Astrocyte (in vitro differentiated cells and primary cell): ENCODE results near the gene UVRAG. TPM values are rescaled to one million over a fixed set of nuclear protein-coding genes. Genes with fewer than 3 reads are reported as not detected.
"Not testable (repeated sequence)": the region's sequence is repeated elsewhere in the genome, so short reads cannot be mapped to it uniquely, and the experiment has no call there.

Source experiments
- DNase-seq: peaks from one replicate; pipeline ENCODE4 v3.0.0-alpha.2; 2010; ENCODE audit warnings: low read depth
- FAIRE-seq: peaks from 2 replicates; lab custom pipeline; 2011; peaks lifted over from hg19 to GRCh38; lab: Jason Lieb, UNC
- H2AFZ ChIP-seq: 2 replicates; pipeline ENCODE4 v1.6.0; 2012; ENCODE audit warnings: low read depth, low read length, inconsistent platforms
- H3K27ac ChIP-seq: 2 replicates; pipeline ENCODE4 v1.5.1; 2011; ENCODE audit warnings: low read depth, low read length, inconsistent platforms
- H3K27me3 ChIP-seq: 2 replicates; pipeline ENCODE4 v1.6.0; 2011; ENCODE audit warnings: low read length, inconsistent platforms; ENCODE audit not compliant: insufficient read depth
- H3K36me3 ChIP-seq: 2 replicates; pipeline ENCODE4 v1.5.1; 2011; ENCODE audit warnings: low read length, inconsistent platforms; ENCODE audit not compliant: insufficient read depth
- H3K4me1 ChIP-seq: 2 replicates; pipeline ENCODE4 v1.5.1; 2011; ENCODE audit warnings: low read length, inconsistent platforms; ENCODE audit not compliant: insufficient read depth
- H3K4me2 ChIP-seq: 2 replicates; pipeline ENCODE4 v1.6.0; 2012; ENCODE audit warnings: low read length, inconsistent platforms
- H3K4me3 ChIP-seq: 2 replicates; pipeline ENCODE4 v1.5.1; 2011; ENCODE audit warnings: low read depth, mild to moderate bottlenecking, low read length, inconsistent platforms; ENCODE audit not compliant: insufficient read depth
- H3K79me2 ChIP-seq: 2 replicates; pipeline ENCODE4 v1.6.0; 2012; ENCODE audit warnings: mild to moderate bottlenecking, low read length, inconsistent platforms; ENCODE audit not compliant: insufficient read depth
- H3K9ac ChIP-seq: 2 replicates; pipeline ENCODE4 v1.6.0; 2012; ENCODE audit warnings: mild to moderate bottlenecking, low read length, inconsistent platforms
- H3K9me3 ChIP-seq: 2 replicates; pipeline ENCODE4 v1.5.1; 2012; ENCODE audit warnings: low read depth, mild to moderate bottlenecking, low read length, inconsistent platforms; ENCODE audit not compliant: insufficient read depth
- H4K20me1 ChIP-seq: 2 replicates; pipeline ENCODE4 v1.6.0; 2012; ENCODE audit warnings: low read length, inconsistent platforms; ENCODE audit not compliant: insufficient read depth
- H3K27ac Mint-ChIP-seq: one replicate; pipeline ENCODE4 v1.8.0; 2021; ENCODE audit warnings: mild to moderate bottlenecking, mixed read lengths; ENCODE audit not compliant: unreplicated experiment
- H3K27me3 Mint-ChIP-seq: one replicate; pipeline ENCODE4 v1.8.0; 2021; ENCODE audit warnings: low read depth, mixed read lengths; ENCODE audit not compliant: unreplicated experiment
- H3K36me3 Mint-ChIP-seq: one replicate; pipeline ENCODE4 v1.8.0; 2021; ENCODE audit warnings: low read depth, mixed read lengths; ENCODE audit not compliant: unreplicated experiment
- H3K4me1 Mint-ChIP-seq: one replicate; pipeline ENCODE4 v1.8.0; 2021; ENCODE audit warnings: low read depth, mixed read lengths; ENCODE audit not compliant: unreplicated experiment
- H3K4me3 Mint-ChIP-seq: one replicate; pipeline ENCODE4 v1.8.0; 2021; ENCODE audit warnings: mild to moderate bottlenecking, moderate library complexity, mixed read lengths; ENCODE audit not compliant: unreplicated experiment
- H3K9me3 Mint-ChIP-seq: one replicate; pipeline ENCODE4 v1.8.0; 2021; ENCODE audit warnings: mild to moderate bottlenecking, mixed read lengths; ENCODE audit not compliant: unreplicated experiment
- CTCF ChIP-seq: IDR thresholded peaks from 2 replicates; pipeline ENCODE4 v1.5.1; 2011; ENCODE audit warnings: low read depth, mild to moderate bottlenecking, inconsistent platforms, low read length, moderate library complexity; ENCODE audit not compliant: insufficient read depth
- EZH2 ChIP-seq: IDR thresholded peaks from 2 replicates; pipeline ENCODE4 v1.6.1; 2012; ENCODE audit warnings: mild to moderate bottlenecking, low read length, inconsistent platforms; ENCODE audit not compliant: insufficient read depth
- total RNA-seq: library from RNA; stranded (reverse); gene quantifications from 2 replicates; pipeline ENCODE4 v1.2.1, GENCODE V29; 2021

UVRAG gene
- total RNA-seq, 1 donor from 2014 or later, result 15.3 TPM

GRCh38 chr11:75929706-75930105 is 114.7 kb downstream of the UVRAG start:
- H3K9me3 Mint-ChIP-seq, result no peaks in the 10 kb centered on the region
- no peak overlapping the region for H3K4me3 Mint-ChIP-seq
- DNase-seq, result no peak
- peaks cover 8% of the 10 kb centered on the region for H3K36me3 Mint-ChIP-seq
- no peaks in the 10 kb centered on the region for H3K79me2 ChIP-seq
- no peak for FAIRE-seq
- H3K27ac Mint-ChIP-seq, result no peak overlapping the region
- H3K36me3 ChIP-seq, result no peaks in the 10 kb centered on the region
- no peaks in the 10 kb centered on the region for H3K27me3 ChIP-seq
- H3K27me3 Mint-ChIP-seq, result no peaks in the 10 kb centered on the region
- no peaks in the 10 kb centered on the region for H3K9me3 ChIP-seq
- H3K4me1 ChIP-seq, result peaks cover 7% of the 10 kb centered on the region
- H4K20me1 ChIP-seq, result no peaks in the 10 kb centered on the region
- peaks cover 27% of the 10 kb centered on the region for H3K4me1 Mint-ChIP-seq
- no peak overlapping the region for H3K27ac ChIP-seq
- TF ChIP-seq CTCF, result no peak
- TF ChIP-seq EZH2, result no peak
- H3K4me3 ChIP-seq, result no peak overlapping the region
- no peak overlapping the region for H2AFZ ChIP-seq
- H3K4me2 ChIP-seq, result no peak overlapping the region
- H3K9ac ChIP-seq, result no peak overlapping the region

- Histone ChIP-seq H3K9ac (no peak overlapping the region), H3K4me1 (no peaks in the 10 kb centered on the region), H3K79me2 (no peaks in the 10 kb centered on the region), H3K27me3 (no peaks in the 10 kb centered on the region), H4K20me1 (no peaks in the 10 kb centered on the region), H3K36me3 (no peaks in the 10 kb centered on the region), H3K9me3 (no peaks in the 10 kb centered on the region), H3K4me2 (no peak overlapping the region), H2AFZ (no peak overlapping the region), H3K4me3 (no peak overlapping the region), H3K27ac (no peak overlapping the region)
- DNase-seq, result no peak
- H3K27ac Mint-ChIP-seq, result peak overlapping the region; percentile 72
- H3K36me3 Mint-ChIP-seq, result peaks cover 8% of the 10 kb centered on the region
- no peak for FAIRE-seq
- H3K27me3 Mint-ChIP-seq, result no peaks in the 10 kb centered on the region
- no peaks in the 10 kb centered on the region for H3K9me3 Mint-ChIP-seq
- H3K4me1 Mint-ChIP-seq, result peaks cover 20% of the 10 kb centered on the region
- no peak overlapping the region for H3K4me3 Mint-ChIP-seq
- TF ChIP-seq EZH2 (no peak), CTCF (no peak)
Measured at GRCh38 chr11:75930534-75930933, 115.5 kb downstream of the UVRAG start.

GRCh38 chr11:75931124-75931523 is 116.1 kb downstream of the UVRAG start:
- TF ChIP-seq CTCF (no peak), EZH2 (no peak)
- Histone ChIP-seq H3K27ac (no peak overlapping the region), H3K36me3 (no peaks in the 10 kb centered on the region), H3K79me2 (no peaks in the 10 kb centered on the region), H4K20me1 (no peaks in the 10 kb centered on the region), H3K4me3 (no peak overlapping the region), H3K4me2 (no peak overlapping the region), H3K27me3 (no peaks in the 10 kb centered on the region), H3K9ac (no peak overlapping the region), H2AFZ (no peak overlapping the region), H3K4me1 (no peaks in the 10 kb centered on the region), H3K9me3 (no peaks in the 10 kb centered on the region)
- DNase-seq (peak; percentile 43), FAIRE-seq (no peak)
- H3K4me1 Mint-ChIP-seq, result peaks cover 17% of the 10 kb centered on the region
- H3K9me3 Mint-ChIP-seq, result no peaks in the 10 kb centered on the region
- no peaks in the 10 kb centered on the region for H3K27me3 Mint-ChIP-seq
- H3K4me3 Mint-ChIP-seq, result no peak overlapping the region
- peaks cover 8% of the 10 kb centered on the region for H3K36me3 Mint-ChIP-seq
- H3K27ac Mint-ChIP-seq, result peak overlapping the region; percentile 72

- not testable (repeated sequence) for H3K27me3 ChIP-seq, H3K36me3 ChIP-seq, H3K9ac ChIP-seq, FAIRE-seq, H3K4me1 ChIP-seq, H3K4me3 Mint-ChIP-seq, H2AFZ ChIP-seq, H3K79me2 ChIP-seq, H3K27ac ChIP-seq, H4K20me1 ChIP-seq, H3K9me3 Mint-ChIP-seq, H3K27ac Mint-ChIP-seq, DNase-seq, H3K9me3 ChIP-seq, H3K27me3 Mint-ChIP-seq, H3K4me3 ChIP-seq, H3K4me2 ChIP-seq, H3K36me3 Mint-ChIP-seq
- H3K4me1 Mint-ChIP-seq, result peaks cover 13% of the 10 kb centered on the region
Measured at GRCh38 chr11:75933736-75934135, 118.7 kb downstream of the UVRAG start.
